Adrenal gland (tissue), 5 donors: ENCODE data around the gene PJA2.
"Not testable (repeated sequence)": the region's sequence is repeated elsewhere in the genome, so short reads cannot be mapped to it uniquely, and the experiment has no call there.

Experiments used
- POLR2A ChIP-seq, 2 donors: fragments of 450-650 bp; IDR thresholded peaks; one replicate each; pipeline ENCODE4 v1.6.1; 2017; ENCODE audit warnings: antibody characterized with exemption in 2 of 2, mild to moderate bottlenecking in 2 of 2, moderate library complexity in 1 of 2
- TF ChIP-seq, protein P1 (sequence below), 6 experiments: fragments of 450-650 bp in 4 of 6; fragments of 200-600 bp in 2 of 6; sonication (generic) in 1 of 6; IDR thresholded peaks; 1 replicate in 5 of 6; 2 replicates in 1 of 6; pipeline versions ENCODE4 v1.5.1 to v1.8.0; 2016 to 2021; ENCODE audit warnings: antibody characterized with exemption in 6 of 6, mild to moderate bottlenecking in 2 of 6, moderate library complexity in 1 of 6
- donor health status: DM: no; HTN: no; CAD: no.

DNA sequence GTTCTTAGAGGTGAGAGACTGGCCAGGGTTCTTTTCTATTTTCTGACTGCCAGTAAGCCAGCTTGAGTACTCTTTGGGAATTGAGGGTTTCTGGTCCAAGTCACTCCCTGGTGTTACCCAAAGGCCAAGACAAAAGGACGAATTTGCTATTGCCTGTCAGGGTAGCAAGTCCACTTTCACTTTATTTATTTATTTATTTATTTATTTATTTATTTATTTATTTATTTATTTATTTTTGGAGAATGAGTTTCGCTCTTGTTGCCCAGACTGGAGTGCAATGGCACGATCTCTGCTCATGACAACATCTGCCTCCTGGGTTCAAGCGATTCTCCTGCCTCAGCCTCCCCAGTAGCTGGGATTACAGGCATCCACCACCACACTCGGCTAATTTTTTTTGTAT, 15.7 kb upstream of the PJA2 start:
- TF ChIP-seq, protein P1, sequence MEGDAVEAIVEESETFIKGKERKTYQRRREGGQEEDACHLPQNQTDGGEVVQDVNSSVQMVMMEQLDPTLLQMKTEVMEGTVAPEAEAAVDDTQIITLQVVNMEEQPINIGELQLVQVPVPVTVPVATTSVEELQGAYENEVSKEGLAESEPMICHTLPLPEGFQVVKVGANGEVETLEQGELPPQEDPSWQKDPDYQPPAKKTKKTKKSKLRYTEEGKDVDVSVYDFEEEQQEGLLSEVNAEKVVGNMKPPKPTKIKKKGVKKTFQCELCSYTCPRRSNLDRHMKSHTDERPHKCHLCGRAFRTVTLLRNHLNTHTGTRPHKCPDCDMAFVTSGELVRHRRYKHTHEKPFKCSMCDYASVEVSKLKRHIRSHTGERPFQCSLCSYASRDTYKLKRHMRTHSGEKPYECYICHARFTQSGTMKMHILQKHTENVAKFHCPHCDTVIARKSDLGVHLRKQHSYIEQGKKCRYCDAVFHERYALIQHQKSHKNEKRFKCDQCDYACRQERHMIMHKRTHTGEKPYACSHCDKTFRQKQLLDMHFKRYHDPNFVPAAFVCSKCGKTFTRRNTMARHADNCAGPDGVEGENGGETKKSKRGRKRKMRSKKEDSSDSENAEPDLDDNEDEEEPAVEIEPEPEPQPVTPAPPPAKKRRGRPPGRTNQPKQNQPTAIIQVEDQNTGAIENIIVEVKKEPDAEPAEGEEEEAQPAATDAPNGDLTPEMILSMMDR (IDR thresholded peaks at IDR 0.05), result not testable (repeated sequence)
- TF ChIP-seq POLR2A (IDR thresholded peaks at IDR 0.05), result not testable (repeated sequence)
